Measurements from ENCODE around the gene SCYL3. TPM values are rescaled to one million over a fixed set of nuclear protein-coding genes. Genes with fewer than 3 reads are reported as not detected.

Gene SCYL3
- total RNA-seq, 3 donors from 2014 or later = 9.1 to 33.7 (median 17.4) TPM

DNA sequence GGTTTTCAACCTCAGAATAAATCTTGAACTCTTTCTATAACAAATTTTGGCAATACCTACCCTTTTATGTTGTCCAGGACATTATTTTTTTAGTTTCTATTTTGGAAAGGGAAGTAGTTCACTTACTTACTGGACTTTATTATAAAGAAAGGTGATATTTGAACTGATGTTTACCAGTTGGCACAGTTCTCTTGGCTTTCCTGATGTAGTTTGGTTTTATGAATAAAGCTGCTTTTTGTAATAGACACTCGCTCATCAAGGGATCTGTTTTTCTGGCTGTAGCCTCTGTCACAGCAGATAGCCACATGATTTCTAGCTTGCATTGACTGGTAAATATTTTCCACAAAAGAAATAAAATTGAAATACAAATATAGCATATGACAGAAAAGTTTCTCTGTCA is 58.0 kb downstream of the SCYL3 start:
- Histone ChIP-seq H3K27ac (no peak overlapping the region), H3K4me3 (no peak overlapping the region), H3K36me3 (peaks cover 4% of the 10 kb centered on the region), H3K27me3 (no peaks in the 10 kb centered on the region), H3K9me3 (no peaks in the 10 kb centered on the region), H3K4me1 (no peaks in the 10 kb centered on the region)
- no peak for DNase-seq (ENCODE audit: low spot score in 2 of 2)
- no peak for TF ChIP-seq POLR2AphosphoS5 (IDR thresholded peaks at IDR 0.05)
- TF ChIP-seq, protein P1, sequence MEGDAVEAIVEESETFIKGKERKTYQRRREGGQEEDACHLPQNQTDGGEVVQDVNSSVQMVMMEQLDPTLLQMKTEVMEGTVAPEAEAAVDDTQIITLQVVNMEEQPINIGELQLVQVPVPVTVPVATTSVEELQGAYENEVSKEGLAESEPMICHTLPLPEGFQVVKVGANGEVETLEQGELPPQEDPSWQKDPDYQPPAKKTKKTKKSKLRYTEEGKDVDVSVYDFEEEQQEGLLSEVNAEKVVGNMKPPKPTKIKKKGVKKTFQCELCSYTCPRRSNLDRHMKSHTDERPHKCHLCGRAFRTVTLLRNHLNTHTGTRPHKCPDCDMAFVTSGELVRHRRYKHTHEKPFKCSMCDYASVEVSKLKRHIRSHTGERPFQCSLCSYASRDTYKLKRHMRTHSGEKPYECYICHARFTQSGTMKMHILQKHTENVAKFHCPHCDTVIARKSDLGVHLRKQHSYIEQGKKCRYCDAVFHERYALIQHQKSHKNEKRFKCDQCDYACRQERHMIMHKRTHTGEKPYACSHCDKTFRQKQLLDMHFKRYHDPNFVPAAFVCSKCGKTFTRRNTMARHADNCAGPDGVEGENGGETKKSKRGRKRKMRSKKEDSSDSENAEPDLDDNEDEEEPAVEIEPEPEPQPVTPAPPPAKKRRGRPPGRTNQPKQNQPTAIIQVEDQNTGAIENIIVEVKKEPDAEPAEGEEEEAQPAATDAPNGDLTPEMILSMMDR (IDR thresholded peaks at IDR 0.05) = no peak
- TF ChIP-seq POLR2A (IDR thresholded peaks at IDR 0.05) = no peak
- intact Hi-C loops (cut with DNase I; ENCODE audit: low total_unique reads) = no loop called here

DNA sequence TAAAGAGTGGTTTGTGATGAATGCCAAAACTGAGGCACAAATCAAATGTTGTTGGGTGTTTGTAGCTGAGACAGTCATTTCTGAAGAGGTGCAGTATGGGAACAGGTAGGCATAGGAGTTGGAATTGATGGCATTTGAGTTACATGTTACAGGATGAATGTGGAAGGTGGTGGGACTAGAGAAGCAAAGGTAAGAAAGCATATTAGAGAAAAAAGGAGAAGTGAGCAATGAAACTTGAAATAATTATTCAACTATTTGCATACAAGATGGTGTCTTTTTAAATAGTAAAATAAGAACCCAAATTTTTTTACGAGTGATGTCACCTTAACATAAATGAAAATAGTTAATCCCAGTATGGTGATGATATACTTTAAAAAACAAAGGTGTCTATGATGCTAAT is 58.8 kb downstream of the SCYL3 start:
- H3K4me3 ChIP-seq = no peak overlapping the region

DNA sequence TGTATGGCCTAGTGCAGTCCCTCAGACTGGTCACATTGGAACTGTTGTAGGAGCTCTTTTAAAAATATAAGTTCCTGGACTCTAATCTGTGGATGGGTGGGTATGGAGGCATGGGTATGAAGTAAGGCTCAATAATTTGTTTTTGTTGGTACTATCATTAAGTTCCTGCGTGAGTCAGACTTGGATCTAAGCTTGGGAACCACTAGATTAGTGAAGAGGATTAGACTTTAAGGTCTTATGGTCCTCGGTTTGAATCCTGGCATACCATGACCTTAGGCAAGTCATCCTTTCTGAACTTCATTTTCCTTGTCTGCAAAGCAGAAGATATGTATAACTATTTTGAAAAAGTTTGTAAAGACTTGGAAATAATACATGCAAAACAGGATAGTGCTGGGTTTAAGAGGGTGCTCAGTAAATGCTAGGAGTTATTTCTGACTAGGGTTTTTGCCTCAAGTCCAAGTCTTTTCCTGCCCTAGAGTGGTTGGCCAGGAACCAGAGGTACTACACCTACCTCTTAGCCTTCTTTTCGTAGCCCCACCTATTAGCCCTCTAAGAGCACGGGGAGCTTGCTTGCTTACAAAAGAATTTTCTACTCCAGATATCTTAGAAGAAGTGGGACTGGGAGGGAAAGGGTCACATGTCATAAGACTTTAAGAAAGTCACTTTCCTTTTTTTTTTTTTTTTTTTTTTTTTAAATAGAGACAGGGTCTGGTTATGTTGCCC is 60.4 kb downstream of the SCYL3 start:
- TF ChIP-seq, protein P1 (IDR thresholded peaks at IDR 0.05) = no peak
- TF ChIP-seq POLR2AphosphoS5 (IDR thresholded peaks at IDR 0.05) = no peak
- no peak for TF ChIP-seq POLR2A (IDR thresholded peaks at IDR 0.05)
- Histone ChIP-seq H3K9me3 (no peaks in the 10 kb centered on the region), H3K4me3 (no peak overlapping the region), H3K4me1 (no peaks in the 10 kb centered on the region), H3K27ac (no peak overlapping the region), H3K27me3 (no peaks in the 10 kb centered on the region), H3K36me3 (peaks cover 11% of the 10 kb centered on the region)
- intact Hi-C loops (cut with DNase I; ENCODE audit: low total_unique reads) = no loop called here
- no peak for DNase-seq (ENCODE audit: low spot score in 2 of 2)

More for the DNA sequence above, 58.8 kb downstream of the SCYL3 start:
- Histone ChIP-seq H3K9me3 (no peaks in the 10 kb centered on the region), H3K27me3 (no peaks in the 10 kb centered on the region), H3K36me3 (peaks cover 9% of the 10 kb centered on the region), H3K4me1 (no peaks in the 10 kb centered on the region), H3K27ac (no peak overlapping the region)
- intact Hi-C loops (cut with DNase I; ENCODE audit: low total_unique reads) = no loop called here
- DNase-seq (ENCODE audit: low spot score in 2 of 2) = no peak
- TF ChIP-seq, protein P1 (IDR thresholded peaks at IDR 0.05) = no peak
- TF ChIP-seq POLR2A (IDR thresholded peaks at IDR 0.05) (no peak), POLR2AphosphoS5 (IDR thresholded peaks at IDR 0.05) (no peak)

DNA sequence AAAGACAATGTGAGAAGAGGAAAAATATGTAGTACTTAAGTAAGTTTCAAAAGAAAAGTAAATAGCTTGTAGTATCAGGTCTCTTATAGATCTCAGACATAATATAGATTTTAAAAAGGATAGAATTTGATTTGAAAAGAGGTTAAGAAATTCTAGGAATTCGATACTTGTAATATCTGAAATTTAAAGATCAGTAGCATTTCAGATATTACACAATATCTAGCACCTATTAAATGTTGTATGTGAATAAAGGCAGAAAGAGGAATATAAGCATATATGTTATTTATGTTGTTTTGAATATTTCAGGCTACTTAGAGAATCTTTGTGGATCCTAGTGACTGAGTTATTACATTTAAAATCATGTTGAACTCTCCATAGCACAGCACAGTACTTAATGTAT is 64.0 kb downstream of the SCYL3 start:
- no peaks in the 10 kb centered on the region for H3K9me3 ChIP-seq
- no peak overlapping the region for H3K4me3 ChIP-seq
- H3K36me3 ChIP-seq = peaks cover 11% of the 10 kb centered on the region
- TF ChIP-seq POLR2AphosphoS5 (IDR thresholded peaks at IDR 0.05) (no peak), POLR2A (IDR thresholded peaks at IDR 0.05) (no peak)
- TF ChIP-seq, protein P1 (IDR thresholded peaks at IDR 0.05) = no peak
- no peak for DNase-seq (ENCODE audit: low spot score in 2 of 2)
- intact Hi-C loops (cut with DNase I; ENCODE audit: low total_unique reads) = no loop called here
- H3K4me1 ChIP-seq = no peaks in the 10 kb centered on the region
- H3K27me3 ChIP-seq = no peaks in the 10 kb centered on the region
- no peak overlapping the region for H3K27ac ChIP-seq

DNA sequence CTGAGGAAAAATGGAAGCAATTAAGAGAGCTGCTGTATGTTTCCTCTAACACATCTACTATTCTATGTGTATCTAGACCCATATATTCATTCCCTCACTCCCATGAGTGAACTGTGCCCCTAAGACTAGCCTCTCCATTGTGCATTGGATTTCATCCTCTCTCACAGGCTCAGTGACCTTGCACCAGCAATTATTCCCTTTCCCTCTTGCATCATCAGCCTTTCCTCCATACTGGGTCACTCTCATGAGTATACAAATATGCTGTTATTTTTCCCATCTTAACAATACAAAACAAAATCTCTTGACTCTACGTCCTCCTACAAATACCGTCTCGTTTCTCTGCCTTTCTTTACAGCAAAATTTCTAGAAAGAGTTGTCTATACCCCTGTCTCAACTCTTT is 69.5 kb downstream of the SCYL3 start:
- Histone ChIP-seq H3K9me3 (no peaks in the 10 kb centered on the region), H3K36me3 (no peaks in the 10 kb centered on the region), H3K27me3 (no peaks in the 10 kb centered on the region), H3K4me1 (no peaks in the 10 kb centered on the region), H3K27ac (no peak overlapping the region), H3K4me3 (no peak overlapping the region)
- TF ChIP-seq POLR2A (IDR thresholded peaks at IDR 0.05) = no peak
- TF ChIP-seq POLR2AphosphoS5 (IDR thresholded peaks at IDR 0.05) = no peak
- TF ChIP-seq, protein P1 (IDR thresholded peaks at IDR 0.05) = no peak
- intact Hi-C loops (cut with DNase I; ENCODE audit: low total_unique reads) = no loop called here
- no peak for DNase-seq (ENCODE audit: low spot score in 2 of 2)
